Measurements from ENCODE around the gene TDRKH. TPM values are rescaled to one million over a fixed set of nuclear protein-coding genes. Genes with fewer than 3 reads are reported as not detected.

TDRKH gene
- total and polyA plus RNA-seq, 7 donors, result 2.4 to 12.1 (median 4.3) TPM

GRCh38 chr1:151809290-151809984 lies 19.1 kb upstream of the TDRKH start:
- H3K36me3 ChIP-seq (ENCODE audit: insufficient read depth in 1 of 2, low read depth in 1 of 2), result peaks cover 0 to 60% of the 10 kb centered on the region in 2 donors
- H3K27ac ChIP-seq, result no peak overlapping the region
- peaks cover 10% of the 10 kb centered on the region for H3K4me1 ChIP-seq
- TF ChIP-seq, protein P1, sequence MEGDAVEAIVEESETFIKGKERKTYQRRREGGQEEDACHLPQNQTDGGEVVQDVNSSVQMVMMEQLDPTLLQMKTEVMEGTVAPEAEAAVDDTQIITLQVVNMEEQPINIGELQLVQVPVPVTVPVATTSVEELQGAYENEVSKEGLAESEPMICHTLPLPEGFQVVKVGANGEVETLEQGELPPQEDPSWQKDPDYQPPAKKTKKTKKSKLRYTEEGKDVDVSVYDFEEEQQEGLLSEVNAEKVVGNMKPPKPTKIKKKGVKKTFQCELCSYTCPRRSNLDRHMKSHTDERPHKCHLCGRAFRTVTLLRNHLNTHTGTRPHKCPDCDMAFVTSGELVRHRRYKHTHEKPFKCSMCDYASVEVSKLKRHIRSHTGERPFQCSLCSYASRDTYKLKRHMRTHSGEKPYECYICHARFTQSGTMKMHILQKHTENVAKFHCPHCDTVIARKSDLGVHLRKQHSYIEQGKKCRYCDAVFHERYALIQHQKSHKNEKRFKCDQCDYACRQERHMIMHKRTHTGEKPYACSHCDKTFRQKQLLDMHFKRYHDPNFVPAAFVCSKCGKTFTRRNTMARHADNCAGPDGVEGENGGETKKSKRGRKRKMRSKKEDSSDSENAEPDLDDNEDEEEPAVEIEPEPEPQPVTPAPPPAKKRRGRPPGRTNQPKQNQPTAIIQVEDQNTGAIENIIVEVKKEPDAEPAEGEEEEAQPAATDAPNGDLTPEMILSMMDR (IDR thresholded peaks at IDR 0.05), result no peak
- no peaks in the 10 kb centered on the region for H3K27me3 ChIP-seq (ENCODE audit: insufficient read depth in 3 of 3, low read length in 2 of 3)
- 70 to 75% (median 70%) methylated on average over 8 of the region's 8 CpGs for WGBS, 3 donors
- intact Hi-C loops (cut with DNase I), result no loop called here
- DNase-seq (no peak), ATAC-seq (no peak)
- H3K9me3 ChIP-seq, result no peaks in the 10 kb centered on the region
- no peak overlapping the region for H3K4me3 ChIP-seq

- Histone ChIP-seq H3K4me1 (peaks cover 13% of the 10 kb centered on the region), H3K9me3 (no peaks in the 10 kb centered on the region), H3K36me3 (ENCODE audit: insufficient read depth in 1 of 2, low read depth in 1 of 2) (peaks cover 0 to 45% of the 10 kb centered on the region in 2 donors), H3K27ac (no peak overlapping the region), H3K27me3 (ENCODE audit: insufficient read depth in 3 of 3, low read length in 2 of 3) (no peaks in the 10 kb centered on the region), H3K4me3 (no peak overlapping the region)
- 58 to 67% (median 62%) methylated on average over 1 of the region's 1 CpG for WGBS, 3 donors
- ATAC-seq, result no peak
- TF ChIP-seq, protein P1 (IDR thresholded peaks at IDR 0.05), result no peak
- no peak for DNase-seq
- intact Hi-C loops (cut with DNase I), result no loop called here
Observed at GRCh38 chr1:151807766-151808165, 17.5 kb upstream of the TDRKH start.

GRCh38 chr1:151807131-151807530 lies 16.8 kb upstream of the TDRKH start:
- H3K27me3 ChIP-seq (ENCODE audit: insufficient read depth in 3 of 3, low read length in 2 of 3), result no peaks in the 10 kb centered on the region
- no peak overlapping the region for H3K4me3 ChIP-seq
- intact Hi-C loops (cut with DNase I), result no loop called here
- H3K36me3 ChIP-seq (ENCODE audit: insufficient read depth in 1 of 2, low read depth in 1 of 2), result peaks cover 0 to 40% of the 10 kb centered on the region in 2 donors
- no peaks in the 10 kb centered on the region for H3K9me3 ChIP-seq
- H3K27ac ChIP-seq, result no peak overlapping the region
- TF ChIP-seq, protein P1 (IDR thresholded peaks at IDR 0.05), result no peak
- peaks cover 18% of the 10 kb centered on the region for H3K4me1 ChIP-seq
- 36 to 60% (median 49%) methylated on average over 5 of the region's 5 CpGs for WGBS, 3 donors
- ATAC-seq, result peak in 2 of 4 donors; percentile 16 to 47
- no peak for DNase-seq

DNA sequence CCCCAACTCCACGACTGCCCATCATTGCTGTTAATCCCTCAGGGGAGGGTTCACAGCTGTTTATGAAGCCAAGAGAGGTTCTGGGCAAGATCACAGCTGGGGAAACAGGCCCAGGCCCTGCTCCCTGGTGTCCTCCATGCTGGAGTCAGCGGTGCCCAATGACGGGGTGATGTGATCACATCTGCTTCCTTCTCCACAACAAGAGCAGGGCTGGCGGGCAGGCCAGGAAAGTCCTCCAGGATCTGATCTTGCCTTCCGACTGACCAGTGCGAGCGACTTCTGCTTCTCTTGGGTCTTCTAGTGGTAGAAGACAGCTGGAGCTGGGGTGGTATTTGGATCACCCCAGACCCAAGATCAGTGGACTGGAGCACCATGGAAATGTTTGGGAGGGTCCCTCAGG lies 15.9 kb upstream of the TDRKH start:
- H3K4me1 ChIP-seq, result peaks cover 10% of the 10 kb centered on the region
- intact Hi-C loops (cut with DNase I), result no loop called here
- H3K36me3 ChIP-seq (ENCODE audit: insufficient read depth in 1 of 2, low read depth in 1 of 2), result peaks cover 0 to 32% of the 10 kb centered on the region in 2 donors
- DNase-seq (no peak), ATAC-seq (no peak)
- H3K4me3 ChIP-seq, result no peak overlapping the region
- 69 to 77% (median 69%) methylated on average over 7 of the region's 7 CpGs for WGBS, 3 donors
- TF ChIP-seq, protein P1 (IDR thresholded peaks at IDR 0.05), result no peak
- H3K27ac ChIP-seq, result no peak overlapping the region
- no peaks in the 10 kb centered on the region for H3K27me3 ChIP-seq (ENCODE audit: insufficient read depth in 3 of 3, low read length in 2 of 3)
- no peaks in the 10 kb centered on the region for H3K9me3 ChIP-seq
